GM21576 (cell line): ENCODE data around the gene C1orf21.

Source experiments
- ATAC-seq: cut with Tn5 transposase; IDR thresholded peaks from one replicate; pipeline ENCODE4 v1.9.1; 2021; ENCODE audit warnings: mild to moderate bottlenecking, moderate library complexity; ENCODE audit not compliant: unreplicated experiment

The C1orf21 gene

GRCh38 chr1:184443201-184443600 lies 56.4 kb downstream of the C1orf21 start:
- ATAC-seq = no peak

GRCh38 chr1:184443624-184444023 lies 56.8 kb downstream of the C1orf21 start:
- ATAC-seq = no peak

- ATAC-seq = no peak
Observed at GRCh38 chr1:184445997-184446396, 59.2 kb downstream of the C1orf21 start.

GRCh38 chr1:184447651-184448185 lies 60.9 kb downstream of the C1orf21 start:
- ATAC-seq = no peak

- no peak for ATAC-seq
Observed at GRCh38 chr1:184449916-184450315, 63.1 kb downstream of the C1orf21 start.

GRCh38 chr1:184455786-184456185 lies 69.0 kb downstream of the C1orf21 start:
- ATAC-seq = no peak

GRCh38 chr1:184456189-184456588 lies 69.4 kb downstream of the C1orf21 start:
- no peak for ATAC-seq

- ATAC-seq = no peak
Observed at GRCh38 chr1:184457500-184457899, 70.7 kb downstream of the C1orf21 start.

- ATAC-seq = no peak
Observed at GRCh38 chr1:184461321-184461720, 74.5 kb downstream of the C1orf21 start.

GRCh38 chr1:184462155-184462554 lies 75.3 kb downstream of the C1orf21 start:
- no peak for ATAC-seq

GRCh38 chr1:184462990-184463389 lies 76.2 kb downstream of the C1orf21 start:
- no peak for ATAC-seq

GRCh38 chr1:184463680-184464079 lies 76.9 kb downstream of the C1orf21 start:
- no peak for ATAC-seq

GRCh38 chr1:184464757-184465156 lies 77.9 kb downstream of the C1orf21 start:
- no peak for ATAC-seq

- ATAC-seq = no peak
Observed at GRCh38 chr1:184465489-184466146, 78.8 kb downstream of the C1orf21 start.

- ATAC-seq = no peak
Observed at GRCh38 chr1:184467295-184467694, 80.5 kb downstream of the C1orf21 start.

- ATAC-seq = no peak
Observed at GRCh38 chr1:184469396-184469795, 82.6 kb downstream of the C1orf21 start.

GRCh38 chr1:184471686-184472085 lies 84.9 kb downstream of the C1orf21 start:
- no peak for ATAC-seq

- no peak for ATAC-seq
Observed at GRCh38 chr1:184472136-184472535, 85.3 kb downstream of the C1orf21 start.

- no peak for ATAC-seq
Observed at GRCh38 chr1:184473176-184473966, 86.5 kb downstream of the C1orf21 start.

- no peak for ATAC-seq
Observed at GRCh38 chr1:184476187-184476586, 89.4 kb downstream of the C1orf21 start.

- ATAC-seq = no peak
Observed at GRCh38 chr1:184479435-184480167, 92.8 kb downstream of the C1orf21 start.
